AML-193 (cell line): ENCODE measurements around the gene SLC2A6.
A peak's percentile ranks its signal among the peaks of the same experiment; 100 is the strongest.
"Not testable (repeated sequence)": the region's sequence is repeated elsewhere in the genome, so short reads cannot be mapped to it uniquely, and the experiment has no call there.

ENCODE experiments used
- DNase-seq, 2 experiments: peaks; one replicate each; lab custom pipeline; 2025; lab: John Stamatoyannopoulos, UW

The SLC2A6 gene

GRCh38 chr9:133463234-133463863 is 15.6 kb downstream of the SLC2A6 start:
- no peak for DNase-seq

DNA sequence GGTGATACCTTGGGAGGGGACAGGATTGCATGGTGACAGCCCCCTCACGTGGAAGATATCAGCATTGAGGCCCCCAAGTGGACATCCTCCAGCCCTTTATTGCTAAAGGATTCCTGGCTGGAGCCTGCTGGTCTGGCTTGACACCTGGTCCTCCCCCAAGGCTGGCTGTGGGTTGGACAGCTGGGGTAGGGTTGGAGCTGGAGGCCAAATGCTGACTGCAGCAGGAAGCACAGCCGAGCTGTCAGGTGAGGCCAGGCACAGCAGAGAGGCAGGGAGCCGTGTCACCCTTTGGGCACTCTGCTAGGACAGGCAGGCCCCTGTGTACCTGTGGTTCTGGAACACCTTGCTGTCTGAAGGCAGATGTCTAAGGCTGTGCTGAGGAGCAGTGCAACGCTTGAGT is 16.9 kb downstream of the SLC2A6 start:
- DNase-seq: no peak

- no peak for DNase-seq
These were observed 18.3 kb downstream of the SLC2A6 start for GRCh38 chr9:133460405-133461175.

DNA sequence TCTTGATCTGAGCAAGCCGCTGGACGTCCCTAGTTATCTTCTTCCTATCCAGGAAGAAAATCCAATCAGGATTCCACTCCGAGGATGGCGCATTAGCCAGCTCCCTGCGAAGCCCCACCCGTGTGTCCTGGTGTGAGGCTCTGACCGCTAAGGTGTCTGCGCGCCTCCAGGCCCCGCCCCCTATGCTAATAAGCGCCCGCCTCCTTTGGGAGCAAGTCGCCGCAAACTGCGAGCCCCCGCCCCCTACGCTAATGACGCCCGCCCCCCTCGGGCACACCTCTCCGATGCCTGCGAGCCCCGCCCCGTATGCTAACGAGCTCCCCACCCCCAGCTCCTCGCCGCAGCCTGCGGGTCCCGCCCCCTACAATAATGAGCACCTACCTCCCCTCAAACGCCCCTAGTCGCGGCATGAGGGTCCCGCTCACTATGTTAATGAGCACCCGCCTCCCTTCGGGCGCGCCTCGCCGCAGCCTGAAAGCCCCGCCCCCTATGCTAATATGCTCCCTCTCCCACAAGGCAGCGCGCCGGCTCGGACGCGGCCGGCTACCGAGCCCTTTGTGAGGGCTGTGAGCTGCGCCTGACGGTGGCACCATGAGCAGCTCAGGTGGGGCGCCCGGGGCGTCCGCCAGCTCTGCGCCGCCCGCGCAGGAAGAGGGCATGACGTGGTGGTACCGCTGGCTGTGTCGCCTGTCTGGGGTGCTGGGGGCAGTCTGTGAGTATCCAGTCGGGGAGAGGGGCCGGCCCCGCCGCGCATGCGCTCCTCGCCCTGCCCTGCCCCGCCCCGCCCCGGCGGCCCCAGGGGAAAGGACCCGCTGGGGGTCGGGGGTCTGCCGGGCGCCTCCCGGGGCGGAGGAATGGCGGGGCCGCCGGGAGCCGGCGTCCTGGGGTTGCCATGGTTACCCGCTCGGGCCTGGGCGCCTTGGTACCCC is 19.2 kb downstream of the SLC2A6 start, which contains the start of gene CACFD1:
TSS of gene CACFD1 (plus strand) at position 503 of the 929 bp plus-strand sequence. CDS start at position 592, 89 bp downstream.
- DNase-seq: peak; percentile 78 to 84

- no peak for DNase-seq
These were observed 20.1 kb downstream of the SLC2A6 start for GRCh38 chr9:133458643-133459312.

- no peak for DNase-seq
These were observed 21.2 kb downstream of the SLC2A6 start for GRCh38 chr9:133457748-133458147.

GRCh38 chr9:133457233-133457632 is 21.7 kb downstream of the SLC2A6 start:
- no peak for DNase-seq

DNA sequence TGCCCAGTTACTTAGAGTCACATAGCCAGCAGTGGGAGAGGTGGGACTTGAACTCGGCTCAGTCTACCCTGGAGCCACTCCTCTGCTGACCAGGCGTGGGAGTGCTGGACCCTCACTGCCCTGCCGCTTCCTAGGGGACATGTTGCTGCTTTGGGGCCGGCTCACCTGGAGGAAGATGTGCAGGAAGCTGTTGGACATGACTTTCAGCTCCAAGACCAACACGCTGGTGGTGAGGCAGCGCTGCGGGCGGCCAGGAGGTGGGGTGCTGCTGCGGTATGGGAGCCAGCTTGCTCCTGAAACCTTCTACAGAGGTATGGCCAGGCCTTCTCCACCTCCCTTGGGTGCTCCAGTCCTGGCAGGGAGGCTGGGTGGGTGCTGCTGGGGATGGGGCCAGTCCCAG is 22.5 kb downstream of the SLC2A6 start:
- no peak for DNase-seq

DNA sequence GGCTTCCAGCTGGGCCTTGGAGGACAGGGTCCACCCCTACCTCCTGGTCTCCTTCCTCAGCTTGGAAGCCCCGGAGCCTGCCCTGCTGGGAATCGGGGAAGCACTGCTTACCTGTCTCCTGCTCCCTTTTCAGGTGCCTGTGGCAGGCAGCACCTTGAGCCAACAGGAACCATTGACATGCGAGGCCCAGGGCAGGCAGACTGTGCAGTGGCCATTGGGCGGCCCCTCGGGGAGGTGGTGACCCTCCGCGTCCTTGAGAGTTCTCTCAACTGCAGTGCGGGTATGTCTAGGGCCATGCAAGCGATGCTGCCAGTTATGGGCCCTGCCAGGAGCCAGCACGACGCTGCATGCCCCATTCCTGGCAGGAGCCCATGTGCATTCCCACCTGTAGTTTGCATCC is 23.0 kb downstream of the SLC2A6 start:
- DNase-seq: no peak

- DNase-seq: no peak
These were observed 23.8 kb downstream of the SLC2A6 start for GRCh38 chr9:133454943-133455673.

- no peak for DNase-seq
These were observed 24.6 kb downstream of the SLC2A6 start for GRCh38 chr9:133454325-133454724.

- DNase-seq: no peak
These were observed 25.2 kb downstream of the SLC2A6 start for GRCh38 chr9:133453651-133454050.

DNA sequence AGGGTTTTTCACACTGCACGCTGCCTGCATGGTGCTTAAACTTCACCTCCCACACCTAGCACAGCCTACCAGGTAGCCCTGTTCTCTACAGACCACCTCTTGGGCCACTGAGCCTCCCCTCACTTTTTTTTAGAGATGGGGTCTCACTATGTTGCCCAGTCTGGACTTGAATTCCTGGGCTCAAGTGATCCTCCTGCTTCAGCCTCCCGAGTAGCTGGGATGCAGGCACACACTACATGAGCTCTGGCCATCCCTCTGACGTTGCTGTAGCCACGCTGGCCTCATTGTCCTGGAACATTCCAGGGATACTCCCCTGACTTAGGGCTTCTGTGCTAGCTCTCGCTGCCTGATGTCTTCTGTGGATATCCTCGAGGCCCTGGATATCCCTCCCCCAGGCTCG is 26.3 kb downstream of the SLC2A6 start:
- no peak for DNase-seq

DNA sequence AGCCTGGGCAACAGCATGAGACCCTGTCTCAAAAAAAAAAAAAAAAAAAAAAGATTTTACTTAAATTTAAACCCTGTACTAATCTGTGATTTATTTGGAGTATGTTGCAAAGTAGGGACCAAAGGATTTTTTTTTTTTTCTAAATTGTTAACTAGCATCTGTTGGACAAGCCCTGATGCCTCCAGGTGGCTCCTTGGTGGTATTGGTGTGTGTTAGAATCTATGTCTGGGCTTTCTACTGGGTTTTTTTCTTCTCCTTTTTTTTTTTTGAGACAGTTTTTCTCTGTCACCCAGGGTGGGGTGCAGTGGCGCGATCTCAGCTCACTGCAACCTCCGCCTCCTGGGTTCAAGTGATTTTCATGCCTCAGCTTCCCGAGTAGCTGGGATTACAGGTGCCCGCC is 27.0 kb downstream of the SLC2A6 start:
- not testable (repeated sequence) for DNase-seq

GRCh38 chr9:133449760-133450159 is 29.1 kb downstream of the SLC2A6 start:
- no peak for DNase-seq

GRCh38 chr9:133448487-133448972 is 30.4 kb downstream of the SLC2A6 start:
- DNase-seq: no peak

- DNase-seq: no peak
These were observed 33.5 kb downstream of the SLC2A6 start for GRCh38 chr9:133445293-133445969.

DNA sequence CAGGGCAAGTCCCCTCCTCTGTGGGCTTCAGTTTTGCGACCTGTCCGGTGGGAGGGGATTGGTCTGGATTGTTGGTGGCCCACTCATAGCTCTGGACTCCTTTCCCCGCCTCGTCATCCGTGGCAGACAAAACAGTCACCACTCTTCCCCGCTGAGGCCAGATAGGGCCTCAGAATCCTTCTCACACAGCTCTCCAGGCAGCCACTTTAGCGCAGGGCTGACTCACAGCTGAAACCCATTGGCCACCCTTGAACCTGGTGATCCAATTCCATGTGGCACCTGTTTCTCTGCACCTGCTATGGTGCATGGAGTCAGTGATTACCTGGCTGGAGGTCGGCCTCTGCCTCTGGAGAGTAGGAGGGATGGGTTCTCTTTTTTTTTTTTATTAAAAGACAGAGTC is 34.9 kb downstream of the SLC2A6 start:
- no peak for DNase-seq

DNA sequence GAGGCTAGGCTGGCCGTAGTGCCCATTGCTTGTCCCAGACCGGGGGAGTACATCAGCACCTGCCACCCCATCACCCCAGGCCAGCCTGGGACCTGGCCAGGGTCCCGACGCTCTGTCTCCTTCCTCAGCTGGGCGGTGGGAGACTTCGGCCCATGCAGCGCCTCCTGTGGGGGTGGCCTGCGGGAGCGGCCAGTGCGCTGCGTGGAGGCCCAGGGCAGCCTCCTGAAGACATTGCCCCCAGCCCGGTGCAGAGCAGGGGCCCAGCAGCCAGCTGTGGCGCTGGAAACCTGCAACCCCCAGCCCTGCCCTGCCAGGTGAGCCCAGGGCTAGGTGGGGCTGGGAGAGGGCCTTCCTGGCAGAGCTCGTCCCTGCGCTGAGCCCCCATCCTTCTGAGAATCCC is 35.7 kb downstream of the SLC2A6 start:
- no peak for DNase-seq

- DNase-seq: no peak
These were observed 37.3 kb downstream of the SLC2A6 start for GRCh38 chr9:133441571-133441970.
